ENCODE measurements around the gene TTC4. TPM values are rescaled to one million over a fixed set of nuclear protein-coding genes. Genes with fewer than 3 reads are reported as not detected.

Gene TTC4
- total RNA-seq, 1 donor from 2014 or later, result 20.6 TPM

GRCh38 chr1:54710841-54711240 is 4.8 kb upstream of the TTC4 start:
- intact Hi-C loops (cut with DNase I), result loop anchor here (10.0 kb wide), 2 partner anchors 216 to 516 kb away; no protein-coding TSS in a partner anchor
- Histone ChIP-seq H3K27ac (no peak overlapping the region), H3K27me3 (no peaks in the 10 kb centered on the region), H3K9me3 (no peaks in the 10 kb centered on the region), H3K4me1 (no peaks in the 10 kb centered on the region), H3K36me3 (peaks cover 0 to 8% of the 10 kb centered on the region in 2 donors), H3K4me3 (no peak overlapping the region)
- no peak for DNase-seq (ENCODE audit: low spot score in 2 of 2)
- TF ChIP-seq, protein P1, sequence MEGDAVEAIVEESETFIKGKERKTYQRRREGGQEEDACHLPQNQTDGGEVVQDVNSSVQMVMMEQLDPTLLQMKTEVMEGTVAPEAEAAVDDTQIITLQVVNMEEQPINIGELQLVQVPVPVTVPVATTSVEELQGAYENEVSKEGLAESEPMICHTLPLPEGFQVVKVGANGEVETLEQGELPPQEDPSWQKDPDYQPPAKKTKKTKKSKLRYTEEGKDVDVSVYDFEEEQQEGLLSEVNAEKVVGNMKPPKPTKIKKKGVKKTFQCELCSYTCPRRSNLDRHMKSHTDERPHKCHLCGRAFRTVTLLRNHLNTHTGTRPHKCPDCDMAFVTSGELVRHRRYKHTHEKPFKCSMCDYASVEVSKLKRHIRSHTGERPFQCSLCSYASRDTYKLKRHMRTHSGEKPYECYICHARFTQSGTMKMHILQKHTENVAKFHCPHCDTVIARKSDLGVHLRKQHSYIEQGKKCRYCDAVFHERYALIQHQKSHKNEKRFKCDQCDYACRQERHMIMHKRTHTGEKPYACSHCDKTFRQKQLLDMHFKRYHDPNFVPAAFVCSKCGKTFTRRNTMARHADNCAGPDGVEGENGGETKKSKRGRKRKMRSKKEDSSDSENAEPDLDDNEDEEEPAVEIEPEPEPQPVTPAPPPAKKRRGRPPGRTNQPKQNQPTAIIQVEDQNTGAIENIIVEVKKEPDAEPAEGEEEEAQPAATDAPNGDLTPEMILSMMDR (IDR thresholded peaks at IDR 0.05), result no peak

GRCh38 chr1:54711536-54711935 is 4.1 kb upstream of the TTC4 start:
- TF ChIP-seq, protein P1 (IDR thresholded peaks at IDR 0.05), result no peak
- Histone ChIP-seq H3K9me3 (no peaks in the 10 kb centered on the region), H3K4me3 (no peak overlapping the region), H3K4me1 (peaks cover 0 to 3% of the 10 kb centered on the region in 2 donors), H3K36me3 (peaks cover 0 to 2% of the 10 kb centered on the region in 2 donors), H3K27me3 (no peaks in the 10 kb centered on the region), H3K27ac (no peak overlapping the region)
- intact Hi-C loops (cut with DNase I), result loop anchor here (10.0 kb wide), 2 partner anchors 217 to 517 kb away; no protein-coding TSS in a partner anchor
- DNase-seq (ENCODE audit: low spot score in 2 of 2), result no peak

GRCh38 chr1:54714881-54715492 is 674 bp upstream of the TTC4 start:
- H3K36me3 ChIP-seq, result peaks cover 0 to 15% of the 10 kb centered on the region in 2 donors
- H3K27ac ChIP-seq, result peak overlapping the region; percentile 73 to 82
- DNase-seq (ENCODE audit: low spot score in 2 of 2), result peak in 1 of 2 donors; percentile 60
- no peaks in the 10 kb centered on the region for H3K27me3 ChIP-seq
- peaks cover 0 to 8% of the 10 kb centered on the region in 2 donors for H3K4me1 ChIP-seq
- intact Hi-C loops (cut with DNase I), result loop anchor here (2.0 to 10.0 kb wide), 6 partner anchors 50 to 663 kb away; partner anchors contain the start of genes ACOT11, PARS2, SSBP3 and TCEANC2
- no peaks in the 10 kb centered on the region for H3K9me3 ChIP-seq
- peak overlapping the region; percentile 69 to 92 for H3K4me3 ChIP-seq
- TF ChIP-seq, protein P1 (IDR thresholded peaks at IDR 0.05), result no peak

DNA sequence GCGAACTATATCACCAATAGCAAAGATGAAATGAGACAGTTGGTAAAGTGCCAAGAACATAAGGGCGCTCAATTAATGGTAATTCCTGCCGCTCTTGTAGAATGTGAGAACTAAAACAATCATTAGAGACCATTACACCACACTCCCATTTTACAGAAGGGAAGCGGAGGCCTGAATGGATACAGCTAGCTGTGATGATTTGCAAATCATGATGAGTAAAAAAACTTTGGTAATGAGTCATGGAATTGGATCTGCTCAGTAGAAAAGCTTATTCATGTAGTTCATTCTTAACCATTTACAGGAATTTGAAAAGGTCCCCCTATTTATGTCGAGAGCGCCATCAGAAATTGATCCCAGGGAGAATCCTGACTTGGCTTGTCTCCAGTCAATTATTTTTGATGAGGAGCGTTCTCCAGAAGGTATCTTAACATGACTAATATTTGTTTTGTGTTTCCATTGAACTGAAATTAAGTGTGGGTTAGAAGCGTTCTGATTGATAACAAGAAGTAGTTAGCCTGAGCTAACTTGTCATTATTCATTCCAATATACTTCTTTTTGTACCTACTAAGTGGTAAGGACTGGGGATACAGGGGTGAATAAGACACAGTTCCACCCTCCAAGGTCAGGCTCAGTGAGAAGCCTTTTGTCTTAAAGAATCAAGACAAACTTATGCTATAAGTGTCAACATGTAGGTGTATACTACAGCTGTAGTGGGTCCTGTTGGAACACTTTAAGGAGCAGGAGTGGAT is 812 bp downstream of the TTC4 start:
- TF ChIP-seq, protein P1 (IDR thresholded peaks at IDR 0.05), result no peak
- intact Hi-C loops (cut with DNase I), result loop anchor here (5.0 to 10.0 kb wide), 4 partner anchors 222 to 664 kb away; partner anchors contain the start of genes SSBP3, TCEANC2 and TMEM59
- peak overlapping the region; percentile 69 to 92 for H3K4me3 ChIP-seq
- peak overlapping the region; percentile 73 to 82 for H3K27ac ChIP-seq
- peak in 1 of 2 donors; percentile 9 for DNase-seq (ENCODE audit: low spot score in 2 of 2)
- H3K4me1 ChIP-seq, result peaks cover 0 to 8% of the 10 kb centered on the region in 2 donors
- H3K36me3 ChIP-seq, result peaks cover 0 to 17% of the 10 kb centered on the region in 2 donors
- no peaks in the 10 kb centered on the region for H3K27me3 ChIP-seq
- no peaks in the 10 kb centered on the region for H3K9me3 ChIP-seq

DNA sequence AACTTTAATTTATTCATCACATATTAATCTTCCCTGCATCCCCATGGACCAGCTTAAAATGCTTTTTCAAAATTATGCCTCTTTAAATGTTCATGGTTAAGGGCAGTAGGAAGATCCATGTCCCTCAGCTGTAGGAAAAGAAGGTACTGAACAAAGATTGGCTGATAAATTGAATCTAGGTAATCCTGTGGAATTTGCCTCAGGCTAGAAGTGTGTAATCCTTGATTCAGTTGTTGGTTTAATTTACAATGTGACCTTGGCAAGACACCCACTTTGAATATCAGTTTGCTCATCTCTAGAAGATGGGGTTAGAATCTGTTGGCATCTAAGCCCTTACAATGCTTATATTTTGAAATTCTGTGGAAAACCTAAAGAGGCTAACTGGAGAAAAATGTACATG is 6.1 kb downstream of the TTC4 start:
- TF ChIP-seq, protein P1 (IDR thresholded peaks at IDR 0.05), result no peak
- H3K4me3 ChIP-seq, result no peak overlapping the region
- peaks cover 32 to 66% of the 10 kb centered on the region in 2 donors for H3K36me3 ChIP-seq
- intact Hi-C loops (cut with DNase I), result no loop called here
- peaks cover 0 to 3% of the 10 kb centered on the region in 2 donors for H3K4me1 ChIP-seq
- no peak for DNase-seq (ENCODE audit: low spot score in 2 of 2)
- H3K27ac ChIP-seq, result no peak overlapping the region
- H3K27me3 ChIP-seq, result no peaks in the 10 kb centered on the region
- no peaks in the 10 kb centered on the region for H3K9me3 ChIP-seq

Data from ascending aorta (tissue), 2 donors.